ENCODE data around the gene RAD51B.

RAD51B gene

GRCh38 chr14:68412505-68413465 lies 593.2 kb downstream of the RAD51B start:
- no peak for DNase-seq (ENCODE audit: low read depth)
- TF ChIP-seq CTCF (conservative IDR thresholded peaks at IDR 0.05; ENCODE audit: control insufficient read depth, insufficient read depth, low read depth, low read length) = no peak
- no peak overlapping the region for H3K4me3 ChIP-seq (ENCODE audit: control insufficient read depth, low read depth, low read length)

GRCh38 chr14:68413509-68413908 lies 593.9 kb downstream of the RAD51B start:
- no peak for TF ChIP-seq CTCF (conservative IDR thresholded peaks at IDR 0.05; ENCODE audit: control insufficient read depth, insufficient read depth, low read depth, low read length)
- H3K4me3 ChIP-seq (ENCODE audit: control insufficient read depth, low read depth, low read length) = no peak overlapping the region
- no peak for DNase-seq (ENCODE audit: low read depth)

GRCh38 chr14:68414121-68414520 lies 594.5 kb downstream of the RAD51B start:
- no peak for TF ChIP-seq CTCF (conservative IDR thresholded peaks at IDR 0.05; ENCODE audit: control insufficient read depth, insufficient read depth, low read depth, low read length)
- no peak for DNase-seq (ENCODE audit: low read depth)
- H3K4me3 ChIP-seq (ENCODE audit: control insufficient read depth, low read depth, low read length) = no peak overlapping the region

- H3K4me3 ChIP-seq (ENCODE audit: control insufficient read depth, low read depth, low read length) = no peak overlapping the region
- no peak for TF ChIP-seq CTCF (conservative IDR thresholded peaks at IDR 0.05; ENCODE audit: control insufficient read depth, insufficient read depth, low read depth, low read length)
- DNase-seq (ENCODE audit: low read depth) = no peak
Observed at GRCh38 chr14:68416171-68416570, 596.6 kb downstream of the RAD51B start.

GRCh38 chr14:68417009-68417650 lies 597.6 kb downstream of the RAD51B start:
- no peak for DNase-seq (ENCODE audit: low read depth)

More at GRCh38 chr14:68417009-68417650, 597.6 kb downstream of the RAD51B start:
- H3K4me3 ChIP-seq (ENCODE audit: control insufficient read depth, low read depth, low read length) = no peak overlapping the region
- no peak for TF ChIP-seq CTCF (conservative IDR thresholded peaks at IDR 0.05; ENCODE audit: control insufficient read depth, insufficient read depth, low read depth, low read length)

Measured in fibroblast of mammary gland (primary cell).